Mammary epithelial cell (primary cell): ENCODE data around the gene DDX23.

Experiments
- CTCF ChIP-seq, 2 donors: IDR thresholded peaks in 1 of 2; conservative IDR thresholded peaks in 1 of 2; 2 replicates each; pipeline ENCODE4 v1.5.1; 2011 to 2012; ENCODE audit warnings: inconsistent platforms in 2 of 2, low read length in 2 of 2, mild to moderate bottlenecking in 2 of 2, control low read depth in 1 of 2, low read depth in 1 of 2; ENCODE audit not compliant: insufficient read depth in 1 of 2; ENCODE audit errors: extremely low read depth in 1 of 2
- EZH2 ChIP-seq: IDR thresholded peaks from 2 replicates; pipeline ENCODE4 v1.6.1; 2012; ENCODE audit warnings: low read length, inconsistent platforms, borderline replicate concordance

DNA sequence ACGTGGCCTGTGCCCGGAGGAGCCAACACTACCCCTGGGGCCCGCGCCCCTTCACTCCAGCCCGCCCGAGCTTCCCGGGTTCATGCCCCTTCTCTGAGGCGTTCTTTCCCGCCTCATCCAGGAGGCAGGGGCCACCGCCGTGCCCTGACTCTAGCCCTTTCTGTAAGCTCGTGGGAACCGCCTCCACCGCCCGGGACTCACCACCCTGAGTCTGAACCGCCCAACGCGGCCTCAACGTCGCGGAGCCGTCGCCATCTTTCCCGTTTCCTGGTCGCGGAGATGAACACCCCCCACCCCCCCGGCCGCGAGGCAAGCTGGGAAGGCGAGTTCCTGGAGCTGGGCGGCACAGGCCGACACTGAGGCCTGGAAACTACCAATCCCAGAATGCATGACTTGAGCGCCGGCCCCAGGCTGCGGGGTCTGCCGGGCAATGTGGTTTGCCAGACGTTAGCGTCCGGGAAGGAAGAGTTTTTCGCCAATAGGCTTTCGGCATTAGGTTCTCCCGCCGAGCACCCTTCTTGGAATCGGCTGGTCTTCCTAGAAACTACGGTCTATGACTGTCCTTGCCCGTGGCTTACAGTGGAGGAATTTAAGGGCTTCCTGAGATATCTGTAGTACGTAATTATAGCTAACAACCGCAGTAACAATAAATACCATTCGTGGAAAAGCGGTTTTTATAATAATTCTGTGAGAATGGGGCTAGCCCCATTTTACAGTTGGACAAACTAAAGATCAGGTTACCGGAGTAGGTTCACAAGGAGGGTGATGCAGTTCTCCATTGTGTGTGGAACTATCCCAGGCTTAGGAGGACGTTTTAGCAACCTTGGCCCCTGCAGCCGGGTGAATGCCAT lies at the start of gene DDX23:
- TF ChIP-seq EZH2, result no peak
- no peak for TF ChIP-seq CTCF (conservative IDR thresholded peaks at IDR 0.05 in 1 of 2, IDR thresholded peaks at IDR 0.05 in 1 of 2; ENCODE audit: extremely low read depth in 1 of 2, insufficient read depth in 1 of 2, low read depth in 1 of 2, low read length in 2 of 2)
